HG03196 (cell line): ENCODE data around the gene ABHD17C.

Source experiments
- ATAC-seq: cut with Tn5 transposase; IDR thresholded peaks from one replicate; pipeline ENCODE4 v1.9.1; 2021; ENCODE audit not compliant: unreplicated experiment

Gene ABHD17C

DNA sequence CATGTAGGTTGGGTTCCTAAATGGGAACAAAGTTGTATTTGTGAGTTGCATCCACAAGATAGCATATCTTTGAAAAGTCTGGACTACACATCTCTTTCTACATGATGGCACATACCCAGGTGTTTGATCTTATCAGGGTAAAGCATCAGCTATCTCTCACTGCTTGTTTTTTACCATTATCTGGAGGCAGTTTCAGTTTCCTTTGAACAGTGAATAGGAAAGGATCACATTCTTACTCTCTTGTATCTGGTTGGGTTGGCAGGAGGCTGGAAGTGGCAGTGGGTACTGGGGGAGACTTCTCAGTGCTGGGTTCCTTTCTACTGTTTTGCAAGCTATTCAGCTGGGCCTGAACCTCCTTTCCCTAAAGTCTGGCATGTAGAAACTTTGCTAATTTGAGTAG is 88.2 kb downstream of the ABHD17C start:
- no peak for ATAC-seq

- ATAC-seq, result no peak
These were observed 90.2 kb downstream of the ABHD17C start for GRCh38 chr15:80785335-80785734.

DNA sequence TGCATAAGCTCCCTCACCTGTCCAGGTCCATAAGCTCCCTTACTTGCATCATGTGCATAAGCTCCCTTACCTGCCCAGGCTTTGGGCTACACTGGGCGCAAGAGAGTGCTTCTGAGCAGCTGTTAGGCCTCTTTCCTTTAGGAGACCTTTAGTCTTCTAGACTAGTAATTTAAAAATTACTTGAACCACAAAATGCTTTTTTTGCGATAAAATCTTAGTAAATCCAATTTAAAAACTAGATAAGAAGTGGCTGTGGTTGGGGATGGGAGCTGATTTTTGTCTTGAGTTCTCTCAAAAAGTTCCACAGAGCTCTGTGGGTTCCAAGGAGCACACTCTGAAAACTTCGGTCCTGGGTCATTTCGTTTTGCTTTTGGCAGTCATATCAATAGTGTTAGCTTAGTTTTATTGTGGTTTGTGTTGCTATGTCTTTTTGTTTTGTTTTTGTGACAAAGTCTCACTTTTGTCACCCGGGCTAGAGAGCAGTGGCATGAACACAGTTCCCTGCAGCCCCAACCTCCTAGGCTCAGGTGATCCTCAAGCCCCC is 90.8 kb downstream of the ABHD17C start:
- ATAC-seq, result no peak

GRCh38 chr15:80787316-80787715 is 92.2 kb downstream of the ABHD17C start:
- ATAC-seq, result no peak

GRCh38 chr15:80788536-80788935 is 93.4 kb downstream of the ABHD17C start:
- ATAC-seq, result no peak

DNA sequence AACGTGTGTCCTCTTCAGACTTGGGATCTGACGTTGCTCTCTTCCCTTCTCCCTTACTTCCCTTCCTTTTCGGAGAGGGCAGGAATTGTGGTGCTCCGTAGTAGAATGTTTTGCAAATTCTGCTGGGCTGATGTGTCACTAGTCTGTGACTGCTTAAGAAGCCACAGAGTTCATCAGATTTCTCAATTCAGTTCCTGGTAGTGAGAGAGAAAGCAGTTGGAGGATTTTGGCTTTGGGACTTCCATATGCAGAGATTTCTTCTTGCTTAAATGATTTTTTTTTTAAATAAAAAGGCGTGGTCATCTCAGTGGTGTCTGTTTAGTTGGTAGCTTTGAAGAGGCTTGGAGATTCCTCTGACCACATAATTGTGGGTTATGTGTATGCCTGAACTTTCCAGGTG is 94.2 kb downstream of the ABHD17C start:
- no peak for ATAC-seq

GRCh38 chr15:80789796-80790195 is 94.7 kb downstream of the ABHD17C start:
- ATAC-seq, result no peak

GRCh38 chr15:80790236-80790635 is 95.1 kb downstream of the ABHD17C start:
- no peak for ATAC-seq

GRCh38 chr15:80791004-80791403 is 95.9 kb downstream of the ABHD17C start:
- no peak for ATAC-seq

GRCh38 chr15:80796407-80796806 is 101.3 kb downstream of the ABHD17C start:
- ATAC-seq, result no peak

DNA sequence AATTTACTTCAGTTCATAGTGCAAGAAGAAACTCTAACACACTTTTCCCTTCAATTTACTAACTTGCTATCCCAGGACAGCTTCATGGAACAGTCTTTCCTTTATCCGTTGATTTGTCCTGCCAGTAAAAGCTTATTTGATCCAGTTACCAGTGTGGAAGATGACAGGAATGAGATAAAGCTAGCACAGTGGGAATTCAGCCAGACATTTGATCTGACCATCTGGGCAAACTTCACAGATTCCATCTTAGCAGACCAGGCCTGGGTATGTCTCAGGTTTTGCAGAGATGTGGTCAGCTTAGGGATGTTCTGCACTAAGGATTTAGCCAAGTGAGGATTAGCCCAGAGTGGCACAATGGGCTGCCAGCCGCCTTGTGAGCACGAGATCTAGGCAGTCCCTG is 103.8 kb downstream of the ABHD17C start:
- ATAC-seq, result no peak

DNA sequence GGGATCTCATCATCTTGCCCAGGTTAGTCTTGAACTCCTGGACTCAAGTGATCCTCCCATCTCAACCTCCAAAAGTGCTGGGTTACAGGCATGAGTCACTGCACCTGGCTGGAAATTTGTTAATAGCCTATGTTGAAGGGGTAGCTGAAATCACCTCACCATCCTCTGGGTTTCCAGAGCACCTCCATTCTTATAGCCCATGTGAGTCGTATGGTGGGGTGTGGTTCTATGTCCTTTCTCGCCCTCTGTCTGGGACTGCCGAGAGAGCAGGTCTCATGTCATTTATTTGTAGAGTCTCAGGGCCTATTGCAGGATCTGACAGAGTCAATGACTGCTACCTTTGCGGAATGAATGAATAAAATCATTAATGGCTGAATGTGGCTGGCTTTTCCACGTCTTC is 105.0 kb downstream of the ABHD17C start:
- ATAC-seq, result no peak

GRCh38 chr15:80801891-80802680 is 107.0 kb downstream of the ABHD17C start:
- ATAC-seq, result no peak

- no peak for ATAC-seq
These were observed 108.7 kb downstream of the ABHD17C start for GRCh38 chr15:80803580-80804525.

GRCh38 chr15:80804970-80805495 is 109.9 kb downstream of the ABHD17C start:
- no peak for ATAC-seq
